ENCODE measurements around the gene RSPH6A.

The RSPH6A gene

DNA sequence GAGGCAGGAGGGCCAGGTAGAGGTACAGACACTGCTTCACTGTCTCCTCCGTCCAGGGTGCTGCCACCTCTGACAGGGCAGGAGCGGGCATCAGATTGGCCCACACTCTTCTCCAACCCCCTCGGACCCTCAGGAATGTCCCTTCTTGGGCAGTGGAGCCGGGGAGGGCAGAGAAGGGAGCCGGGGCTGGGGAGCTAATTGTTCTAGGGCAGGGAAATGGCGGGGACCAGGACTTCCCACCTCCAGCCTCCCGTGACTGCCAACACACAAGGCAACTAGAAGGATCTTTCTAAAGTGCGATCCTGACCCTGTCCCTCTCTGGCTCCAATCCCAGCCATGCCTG is 10.1 kb upstream of the RSPH6A start:
- DNase-seq (ENCODE audit: low read depth) = no peak

DNA sequence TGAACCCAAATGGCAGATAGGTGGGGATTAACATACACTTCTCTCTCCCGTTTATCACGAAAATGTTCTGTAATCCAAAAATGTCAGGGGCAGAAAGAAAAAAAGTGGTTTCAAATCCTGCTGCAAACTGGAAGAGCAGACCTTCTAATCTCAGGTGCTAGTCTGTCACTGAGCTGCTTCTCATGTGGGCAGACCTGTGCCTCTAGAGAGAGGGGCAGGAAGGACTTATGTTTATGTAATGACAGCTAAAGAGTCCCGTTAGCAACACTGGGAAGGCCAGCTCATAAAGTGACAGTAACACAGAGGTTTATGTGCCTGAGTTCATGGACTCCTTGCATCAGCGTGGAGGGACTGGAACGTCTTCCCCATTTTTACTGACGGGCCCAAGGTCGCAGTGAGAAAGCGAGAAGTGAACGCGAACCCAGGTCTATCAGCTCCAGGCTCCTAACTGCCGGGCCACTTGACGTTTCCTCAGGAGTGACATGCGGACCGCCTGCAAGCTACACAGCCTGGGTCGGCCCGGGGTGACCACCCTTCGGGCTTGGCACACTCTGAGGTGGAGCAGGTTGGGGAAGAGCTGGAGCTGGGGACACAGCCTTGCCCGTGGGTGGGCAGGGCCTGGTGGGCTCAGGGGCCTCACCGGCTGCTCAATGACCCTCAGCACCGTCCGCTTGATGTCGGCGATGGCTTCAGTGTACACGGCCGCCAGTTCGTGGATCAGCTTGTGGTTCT is 9.6 kb upstream of the RSPH6A start:
- no peak for DNase-seq (ENCODE audit: low read depth)

GRCh38 chr19:45824041-45824471 is 8.9 kb upstream of the RSPH6A start:
- DNase-seq (ENCODE audit: low read depth) = no peak

DNA sequence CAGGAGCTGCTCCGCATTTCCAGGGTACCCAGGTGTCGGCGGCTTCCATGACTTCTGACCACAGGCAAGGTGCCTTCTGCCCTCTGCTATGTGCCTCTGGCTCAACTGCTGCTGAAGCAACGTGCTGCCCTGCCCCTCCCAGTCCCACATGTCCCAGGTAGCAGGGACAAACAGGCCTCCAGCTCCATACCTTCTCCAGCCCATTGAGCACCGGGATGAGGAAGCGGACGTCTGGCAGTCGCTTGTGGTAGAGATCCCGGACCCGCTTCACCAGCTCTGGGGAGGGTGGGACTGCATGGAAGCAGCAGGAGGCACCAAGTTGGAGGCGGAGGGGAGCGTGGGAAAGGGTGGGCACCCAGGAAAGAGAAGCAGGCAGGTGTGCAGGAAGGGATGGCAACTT is 8.1 kb upstream of the RSPH6A start:
- no peak for DNase-seq (ENCODE audit: low read depth)

DNA sequence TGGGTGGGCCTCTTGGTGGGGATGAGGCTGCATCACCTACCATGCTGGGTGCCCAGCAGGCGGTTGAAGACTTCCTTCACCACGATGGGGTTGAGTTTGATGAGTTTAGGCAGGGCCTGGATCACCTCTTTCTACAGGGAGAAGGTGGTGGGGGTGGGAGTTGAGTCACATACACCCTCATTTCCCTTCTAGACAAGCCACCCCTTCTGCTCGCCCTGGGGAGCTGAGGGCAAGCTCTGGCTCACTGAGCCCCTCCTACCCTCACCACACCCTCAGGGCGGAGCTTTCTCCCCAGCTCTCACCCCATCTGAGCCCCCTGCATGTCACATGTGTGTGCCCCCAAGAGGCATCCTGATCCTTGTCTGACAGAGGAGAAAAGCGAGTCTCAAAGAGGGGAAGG is 7.6 kb upstream of the RSPH6A start:
- DNase-seq (ENCODE audit: low read depth) = no peak

DNA sequence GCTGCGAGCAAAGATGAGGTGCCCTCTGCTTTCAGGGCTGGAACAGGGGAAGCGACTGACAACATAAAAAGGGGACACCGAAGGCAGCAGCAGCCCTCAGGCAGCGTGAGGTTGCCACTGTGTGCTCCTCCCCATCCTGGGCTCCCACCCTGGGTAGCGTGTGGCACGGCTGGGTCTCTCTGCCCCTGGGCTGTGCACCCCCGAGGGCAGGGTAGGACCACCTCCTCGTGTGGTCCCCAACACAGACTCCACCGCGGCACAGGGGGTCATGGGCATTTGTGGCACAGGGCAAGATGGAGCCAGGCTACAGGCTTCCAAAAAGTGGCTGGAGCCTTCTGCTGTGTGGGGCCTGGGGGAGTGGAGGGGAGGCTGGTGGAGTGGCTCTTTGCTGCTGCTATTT is 6.5 kb upstream of the RSPH6A start:
- no peak for DNase-seq (ENCODE audit: low read depth)

DNA sequence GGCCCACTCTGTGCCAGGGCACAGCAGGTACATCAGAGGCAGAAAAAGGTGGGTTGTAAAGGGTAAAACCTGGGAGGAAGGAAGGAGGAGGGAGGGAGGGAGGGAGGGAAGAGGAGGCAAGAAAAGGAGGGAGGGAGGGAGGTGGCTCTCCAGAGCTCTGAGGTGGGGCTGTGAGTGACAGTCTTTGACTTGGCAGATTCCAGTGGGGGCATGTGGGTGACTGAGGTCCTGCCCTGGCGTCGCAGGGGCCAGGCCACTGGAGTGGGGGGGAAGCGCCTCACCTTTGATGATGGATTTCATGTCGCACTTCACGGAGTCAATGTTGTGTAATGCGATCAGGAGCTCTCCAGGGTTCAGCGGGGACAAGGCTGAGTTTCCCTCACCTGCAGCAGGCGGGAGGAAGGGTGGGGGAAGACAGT is 6.0 kb upstream of the RSPH6A start:
- no peak for DNase-seq (ENCODE audit: low read depth)

- DNase-seq (ENCODE audit: low read depth) = no peak
These were observed 5.5 kb upstream of the RSPH6A start for GRCh38 chr19:45820413-45821102.

DNA sequence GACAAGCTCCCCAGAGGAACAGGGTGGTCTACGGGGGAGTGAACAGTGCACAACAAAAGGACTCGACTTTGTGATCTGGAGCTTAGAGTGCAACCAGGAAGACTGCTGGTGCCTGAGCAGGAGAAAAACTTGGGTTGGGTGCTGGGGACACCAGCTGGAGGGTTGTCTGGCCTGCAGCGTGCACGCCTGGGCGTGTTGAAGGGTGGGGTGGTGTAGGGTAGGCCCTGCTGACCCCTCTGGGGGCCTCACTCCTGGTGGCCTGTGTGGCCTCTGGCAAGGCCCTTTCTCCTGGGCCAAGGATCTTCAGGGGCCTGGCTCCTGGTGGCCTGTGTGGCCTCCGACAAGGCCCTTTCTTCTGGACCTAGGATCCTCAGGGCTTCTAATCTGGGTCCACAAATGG is 4.7 kb upstream of the RSPH6A start:
- DNase-seq (ENCODE audit: low read depth) = no peak

DNA sequence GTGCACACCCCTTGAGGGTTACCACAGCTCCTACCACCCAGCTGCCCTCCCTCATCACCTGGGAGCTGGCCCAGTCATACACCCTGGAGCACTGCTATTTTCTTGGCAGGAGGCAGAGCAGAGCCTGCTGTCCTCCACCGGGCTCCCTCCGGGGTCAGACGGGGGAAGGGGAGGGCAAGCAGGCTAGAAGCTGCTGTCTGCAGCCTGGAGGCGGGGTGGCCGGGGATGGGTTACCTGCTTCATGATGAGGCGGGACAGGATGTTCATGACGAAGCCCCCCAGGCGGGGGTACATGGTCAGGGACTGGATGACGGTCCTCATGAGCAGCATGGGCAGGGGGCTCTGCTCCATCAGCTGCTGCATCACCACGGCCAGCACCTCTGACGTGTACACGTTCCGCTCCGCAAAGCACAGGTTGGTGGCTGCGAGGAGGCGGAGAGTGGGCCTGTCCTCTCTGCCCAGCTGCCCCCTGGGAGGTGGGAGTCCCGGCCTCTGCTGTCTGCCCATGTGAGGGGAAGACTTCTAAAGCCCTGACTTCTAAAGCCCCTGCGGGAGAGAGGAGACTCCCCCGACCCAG is 2.7 kb upstream of the RSPH6A start:
- DNase-seq (ENCODE audit: low read depth) = no peak

DNA sequence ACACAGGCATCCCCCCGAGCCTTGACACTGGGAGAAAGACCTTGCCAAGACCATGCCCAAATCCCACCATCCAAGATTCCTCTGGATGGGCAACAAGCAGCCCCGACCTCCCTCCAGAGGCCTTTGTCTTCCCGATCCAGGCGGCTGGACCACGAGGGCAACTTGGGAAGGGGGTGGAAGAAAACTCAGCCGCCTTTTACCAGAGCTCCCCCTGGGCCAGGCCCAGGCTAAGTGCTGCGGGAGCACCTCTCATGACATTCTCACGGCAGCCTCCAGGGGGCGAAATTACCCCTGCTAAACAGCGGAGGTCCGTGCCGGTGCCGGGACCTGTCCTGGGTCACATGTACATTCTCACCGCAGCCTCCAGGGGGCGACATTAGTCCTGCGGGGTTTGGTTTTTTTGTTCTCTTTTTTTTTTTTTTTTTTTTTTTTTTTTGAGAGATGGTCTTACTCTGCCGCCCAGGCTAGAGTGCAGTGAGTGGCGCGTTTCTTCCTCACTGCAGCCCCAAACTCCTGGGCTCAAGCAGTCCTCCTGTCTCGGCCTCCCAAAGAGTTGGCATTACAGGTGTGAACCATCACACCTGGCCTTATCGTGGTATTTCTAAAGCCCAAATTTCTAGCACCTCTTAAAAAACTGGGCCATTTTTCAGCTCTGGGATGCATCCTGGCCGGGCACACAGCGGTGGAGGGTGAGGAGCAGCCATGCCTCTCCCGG is 2.1 kb upstream of the RSPH6A start:
- DNase-seq (ENCODE audit: low read depth) = peak; percentile 95

- no peak for DNase-seq (ENCODE audit: low read depth)
These were observed 1.3 kb upstream of the RSPH6A start for GRCh38 chr19:45816236-45817009.

DNA sequence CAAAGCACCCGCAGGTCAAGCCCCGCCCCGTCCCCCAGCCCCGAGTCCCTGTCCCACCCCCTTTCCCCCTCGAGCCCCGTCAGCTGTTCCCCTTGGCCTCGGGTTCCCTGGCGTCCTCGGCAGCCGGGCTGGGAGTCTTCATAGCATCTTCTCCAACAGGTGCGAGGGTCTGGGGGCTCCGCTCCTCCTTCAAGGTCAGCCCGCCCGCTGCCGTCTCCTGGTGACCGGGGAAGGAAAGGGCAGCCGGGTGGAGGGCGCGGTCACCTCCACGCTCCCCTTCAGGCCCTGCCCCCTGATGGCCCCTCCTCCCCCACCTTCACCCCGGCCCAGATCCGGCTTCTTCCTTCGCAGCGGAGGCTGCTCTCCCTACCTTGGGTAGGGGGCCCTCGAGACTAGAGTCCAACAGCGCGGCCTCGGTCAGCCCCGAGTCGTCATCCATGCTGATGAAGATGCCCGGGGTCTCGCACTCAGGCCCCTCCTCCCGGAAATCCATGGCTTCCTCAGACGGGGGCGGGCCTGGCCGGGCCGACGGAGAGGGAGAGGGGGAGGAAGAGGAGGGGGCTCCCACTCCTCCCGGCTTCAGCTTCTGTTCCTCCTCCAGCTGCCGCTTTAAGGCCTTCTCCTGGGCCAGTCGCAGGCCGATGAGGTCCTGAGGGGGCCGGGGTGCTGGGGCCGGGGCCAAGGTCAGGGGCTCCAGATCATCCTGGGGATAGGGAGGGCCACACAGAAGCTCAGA is 541 bp upstream of the RSPH6A start:
- no peak for DNase-seq (ENCODE audit: low read depth)

- DNase-seq (ENCODE audit: low read depth) = no peak
These were observed 835 bp downstream of the RSPH6A start for GRCh38 chr19:45814166-45814780.

DNA sequence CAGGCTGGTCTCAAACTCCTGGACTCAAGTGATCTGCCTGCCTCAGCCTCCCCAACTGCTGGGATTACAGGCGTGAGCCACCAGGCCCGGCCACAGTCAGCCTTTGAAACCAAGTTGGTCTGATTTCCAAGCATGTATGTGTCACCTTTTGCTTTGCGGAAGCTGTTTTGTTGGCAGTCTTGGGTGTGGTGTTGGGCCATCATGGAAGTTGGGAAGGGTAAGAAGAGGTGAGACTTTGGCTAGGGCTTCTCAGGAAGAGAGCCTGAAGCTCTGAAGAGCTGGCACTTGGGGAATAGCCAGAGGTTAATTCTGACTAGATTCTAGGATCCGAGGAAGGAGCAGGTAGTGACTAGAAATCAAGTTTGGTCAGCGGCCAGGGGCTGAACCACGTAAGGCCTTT is 2.8 kb downstream of the RSPH6A start:
- no peak for DNase-seq (ENCODE audit: low read depth)

DNA sequence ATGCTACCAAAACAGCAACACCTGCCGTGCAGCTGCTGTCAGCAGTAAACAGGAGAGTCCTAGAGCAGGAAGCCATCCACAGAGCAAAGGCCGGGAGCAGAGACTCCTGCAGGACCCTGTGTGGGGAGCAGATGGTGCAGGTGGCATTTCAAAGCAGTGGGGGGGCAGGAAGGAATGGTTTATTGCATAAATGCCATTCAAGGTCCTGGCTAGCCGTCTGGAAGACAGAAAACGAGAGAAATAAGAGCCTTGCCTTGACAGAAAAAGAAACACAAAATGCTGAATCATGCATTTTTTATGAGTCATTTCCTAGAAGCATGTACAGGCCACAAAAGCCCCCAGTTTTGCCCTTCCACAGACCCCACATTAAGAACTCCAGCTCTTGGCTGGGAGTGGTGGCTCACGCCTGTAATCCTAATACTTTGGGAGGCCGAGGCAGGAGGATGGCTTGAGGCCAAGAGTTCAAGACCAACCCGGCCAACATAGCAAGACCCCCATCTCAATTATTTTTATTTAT is 5.4 kb downstream of the RSPH6A start:
- no peak for DNase-seq (ENCODE audit: low read depth)

- DNase-seq (ENCODE audit: low read depth) = no peak
These were observed 9.4 kb downstream of the RSPH6A start for GRCh38 chr19:45805719-45806118.

- no peak for DNase-seq (ENCODE audit: low read depth)
These were observed 10.2 kb downstream of the RSPH6A start for GRCh38 chr19:45804959-45805230.

DNA sequence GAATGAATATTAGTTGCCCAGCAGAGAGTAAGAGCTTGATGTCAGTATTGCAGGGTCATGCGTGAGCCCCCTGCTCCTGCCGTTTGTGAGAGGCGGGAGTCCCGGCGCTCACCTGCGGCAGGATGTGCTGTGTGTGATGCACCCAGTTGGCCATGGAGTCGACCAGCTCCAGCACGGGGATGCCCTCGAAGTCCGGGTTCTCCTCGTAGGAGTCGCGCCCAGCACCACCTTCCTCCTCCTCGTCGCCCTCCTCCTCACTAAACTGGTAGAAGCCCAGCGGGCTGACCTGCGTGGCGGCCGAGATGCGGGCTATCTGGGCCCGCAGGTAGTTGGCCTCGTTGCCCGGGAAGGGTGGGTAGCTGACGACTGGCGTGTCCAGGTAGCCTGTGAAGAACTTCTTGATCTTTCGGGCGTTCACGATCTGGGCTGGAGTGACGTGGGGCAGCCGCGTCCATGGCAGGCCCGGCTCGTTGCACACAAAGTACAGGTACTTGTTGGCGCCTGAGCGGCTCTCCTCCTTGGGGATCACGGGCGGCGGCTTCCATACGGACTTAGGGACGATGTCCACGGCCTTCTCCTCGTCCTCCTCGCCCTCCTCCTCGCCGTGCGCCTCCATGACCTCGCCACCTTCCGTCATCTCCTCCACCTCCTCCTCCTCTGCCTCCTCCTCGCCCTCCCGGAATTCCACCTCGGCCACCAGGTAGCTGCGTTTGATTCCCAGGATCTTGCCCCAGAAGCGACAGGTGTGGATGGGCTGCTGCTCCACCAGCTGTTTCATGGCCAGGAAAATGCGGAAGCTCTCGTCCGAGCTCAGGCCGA is 10.8 kb downstream of the RSPH6A start:
- DNase-seq (ENCODE audit: low read depth) = no peak

DNA sequence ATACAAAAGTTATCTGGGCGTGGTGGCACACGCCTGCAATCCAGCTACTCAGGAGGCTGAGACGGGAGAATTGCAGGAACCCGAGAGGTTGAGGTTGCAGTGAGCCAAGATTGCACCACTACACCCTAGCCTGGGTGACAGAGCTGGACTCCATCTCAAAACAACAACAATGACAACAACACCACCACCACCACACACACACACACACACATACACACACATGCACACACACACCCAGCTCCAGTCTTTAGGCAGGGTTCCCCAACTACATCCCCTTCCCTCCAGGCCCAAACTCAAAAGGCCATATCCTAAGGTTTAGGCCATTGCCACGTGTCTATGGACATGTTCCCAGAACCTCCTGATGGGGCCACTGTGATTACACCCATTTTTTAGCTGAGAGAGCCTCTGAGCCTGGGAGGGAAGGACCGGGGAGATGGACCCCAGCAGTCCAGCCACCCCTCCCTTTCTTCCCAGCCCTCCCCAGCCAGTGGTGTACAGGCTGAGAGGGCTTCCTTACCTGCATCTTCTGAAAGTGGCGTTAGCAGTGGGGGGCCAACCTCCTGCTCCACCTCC is 13.4 kb downstream of the RSPH6A start:
- DNase-seq (ENCODE audit: low read depth) = no peak

Measured in activated T-cell treated with anti-CD3 and anti-CD28 coated beads for 24 hours (primary cell).